ENCODE measurements around the gene LRRC26. TPM values are rescaled to one million over a fixed set of nuclear protein-coding genes. Genes with fewer than 3 reads are reported as not detected.

Gene LRRC26
- polyA plus RNA-seq, 1 experiment: not detected

GRCh38 chr9:137212520-137212919, 42.7 kb upstream of the LRRC26 start:
- Histone ChIP-seq H3K9me3 (ENCODE audit: control insufficient read depth, insufficient read depth, low read length) (no peaks in the 10 kb centered on the region; the same call in 1 of the 2 replicates), H3K4me3 (ENCODE audit: low read depth, low read length) (no peak overlapping the region), H3K27me3 (ENCODE audit: control insufficient read depth, insufficient read depth, low read length) (no peaks in the 10 kb centered on the region), H3K27ac (ENCODE audit: low read depth, low read length) (no peak overlapping the region)
- no peak for TF ChIP-seq CTCF (IDR thresholded peaks at IDR 0.05; ENCODE audit: low read depth, low read length)
- CTCF ChIA-PET: no interaction called here
- no peak for DNase-seq (ENCODE audit: low read depth, low spot score)
- POLR2A ChIA-PET: no interaction called here

GRCh38 chr9:137211532-137211931, 41.7 kb upstream of the LRRC26 start:
- DNase-seq (ENCODE audit: low read depth, low spot score): no peak
- no peaks in the 10 kb centered on the region; the same call in 1 of the 2 replicates for H3K9me3 ChIP-seq (ENCODE audit: control insufficient read depth, insufficient read depth, low read length)
- no peak overlapping the region for H3K4me3 ChIP-seq (ENCODE audit: low read depth, low read length)
- no peak for TF ChIP-seq CTCF (IDR thresholded peaks at IDR 0.05; ENCODE audit: low read depth, low read length)
- H3K27ac ChIP-seq (ENCODE audit: low read depth, low read length): no peak overlapping the region
- ChIA-PET POLR2A (no interaction called here), CTCF (no interaction called here)
- H3K27me3 ChIP-seq (ENCODE audit: control insufficient read depth, insufficient read depth, low read length): no peaks in the 10 kb centered on the region

- ChIA-PET CTCF (no interaction called here), POLR2A (no interaction called here)
- Histone ChIP-seq H3K4me3 (ENCODE audit: low read depth, low read length) (peak overlapping the region; percentile 97), H3K9me3 (ENCODE audit: control insufficient read depth, insufficient read depth, low read length) (no peaks in the 10 kb centered on the region; the same call in 1 of the 2 replicates), H3K27me3 (ENCODE audit: control insufficient read depth, insufficient read depth, low read length) (no peaks in the 10 kb centered on the region), H3K27ac (ENCODE audit: low read depth, low read length) (peak overlapping the region; percentile 21)
- DNase-seq (ENCODE audit: low read depth, low spot score): no peak
- no peak for TF ChIP-seq CTCF (IDR thresholded peaks at IDR 0.05; ENCODE audit: low read depth, low read length)
Observed at GRCh38 chr9:137206602-137207001, 36.8 kb upstream of the LRRC26 start.

GRCh38 chr9:137205126-137206069, 35.5 kb upstream of the LRRC26 start, which contains the start of the genes NDOR1 and TMEM203:
TSS of gene NDOR1 (plus strand) at chr9:137205700. CDS start at chr9:137205778, 78 bp downstream.
TSS of gene TMEM203 (minus strand) at chr9:137205648. CDS start at chr9:137205414, 234 bp downstream.
- POLR2A ChIA-PET: interaction anchor here (0.6 to 2.3 kb wide), 6 partner anchors 11 to 119 kb away, joined by 3 to 14 read pairs (median 3); partner anchors contain the start of genes ANAPC2, RNF208, SSNA1 and TUBB4B
- Histone ChIP-seq H3K27ac (ENCODE audit: low read depth, low read length) (peak within 1 kb of the TSS; percentile 39), H3K9me3 (ENCODE audit: control insufficient read depth, insufficient read depth, low read length) (no peaks in the 10 kb centered on the region; the same call in 1 of the 2 replicates), H3K4me3 (ENCODE audit: low read depth, low read length) (peak within 1 kb of the TSS; percentile 97), H3K27me3 (ENCODE audit: control insufficient read depth, insufficient read depth, low read length) (no peaks in the 10 kb centered on the region)
- DNase-seq (ENCODE audit: low read depth, low spot score): no peak
- no peak for TF ChIP-seq CTCF (IDR thresholded peaks at IDR 0.05; ENCODE audit: low read depth, low read length)
- CTCF ChIA-PET: interaction anchor here (1.7 kb wide), 1 partner anchor 31 kb away, joined by 12 read pairs; no protein-coding TSS in a partner anchor
